Tibial nerve (tissue), 4 donors: ENCODE results near the gene RNASE8. TPM values are rescaled to one million over a fixed set of nuclear protein-coding genes. Genes with fewer than 3 reads are reported as not detected.

Experiments
- DNase-seq, 2 donors: peaks; one replicate each; pipeline ENCODE4 v3.0.0-alpha.2; 2019; ENCODE audit warnings: low spot score in 2 of 2
- H3K27ac ChIP-seq, 4 donors: fragments of 200-600 bp; sonication (generic) in 3 of 4; one replicate each; pipeline ENCODE4 v1.5.1; 2017 to 2019; ENCODE audit warnings: mild to moderate bottlenecking in 1 of 4
- H3K27me3 ChIP-seq, 2 donors: fragments of 200-600 bp; sonication (generic) in 1 of 2; one replicate each; pipeline versions ENCODE4 v1.5.1 to v1.6.0; 2017 to 2019
- H3K36me3 ChIP-seq, 3 donors: fragments of 200-600 bp; sonication (generic); one replicate each; pipeline ENCODE4 v1.5.1; 2018 to 2019
- H3K4me1 ChIP-seq, 4 donors: fragments of 200-600 bp; sonication (generic) in 3 of 4; one replicate each; pipeline ENCODE4 v1.5.1; 2017 to 2019
- H3K4me3 ChIP-seq, 4 donors: fragments of 200-600 bp; sonication (generic) in 3 of 4; one replicate each; pipeline ENCODE4 v1.5.1; 2017 to 2019; ENCODE audit warnings: mild to moderate bottlenecking in 1 of 4, moderate library complexity in 1 of 4
- H3K9me3 ChIP-seq, 4 donors: fragments of 200-600 bp; sonication (generic) in 3 of 4; one replicate each; pipeline ENCODE4 v1.5.1; 2017 to 2019
- CTCF ChIP-seq, 5 experiments: fragments of 200-600 bp in 3 of 5; fragments of 450-650 bp in 2 of 5; sonication (generic) in 3 of 5; IDR thresholded peaks; one replicate each; pipeline ENCODE4 v1.5.1; 2016 to 2019; ENCODE audit warnings: antibody characterized with exemption in 5 of 5, mild to moderate bottlenecking in 3 of 5, moderate library complexity in 2 of 5
- EP300 ChIP-seq, 2 donors: sonication (generic); formaldehyde crosslinking; IDR thresholded peaks; one replicate each; pipeline ENCODE4 v1.6.1; 2017; ENCODE audit warnings: antibody characterized with exemption in 2 of 2, mild to moderate bottlenecking in 1 of 2
- POLR2A ChIP-seq, 2 donors: fragments of 450-650 bp; IDR thresholded peaks; one replicate each; pipeline ENCODE4 v1.6.1; 2017; ENCODE audit warnings: antibody characterized with exemption in 2 of 2, mild to moderate bottlenecking in 2 of 2, moderate library complexity in 2 of 2
- WGBS, 2 donors: methylation state at CpG; one replicate each; pipeline ENCODE4 v1.1.5; 2018; 5-methylcytosine and 5-hydroxymethylcytosine counted together
- total RNA-seq, 4 donors: library from RNA; depleted of rRNA; stranded (reverse); fragments of >200 nt; gene quantifications; one replicate each; pipeline ENCODE4 v1.1.0, GENCODE V29; 2016

RNASE8 gene
- total RNA-seq, 4 donors from 2014 or later: not detected

- Histone ChIP-seq H3K36me3 (peaks cover 0 to 94% (median 7%) of the 10 kb centered on the region in 3 donors), H3K27ac (peak overlapping the region in 2 of 4 donors; percentile 61 to 97)
- 43 to 62% methylated on average over 4 of the region's 4 CpGs for WGBS, 2 donors
These were observed 31.1 kb downstream of the RNASE8 start for GRCh38 chr14:21088687-21089086.

GRCh38 chr14:21089271-21089670 lies 31.6 kb downstream of the RNASE8 start:
- peaks cover 0 to 88% (median 7%) of the 10 kb centered on the region in 3 donors for H3K36me3 ChIP-seq

More at GRCh38 chr14:21088687-21089086, 31.1 kb downstream of the RNASE8 start:
- no peak for TF ChIP-seq CTCF (IDR thresholded peaks at IDR 0.05)
- TF ChIP-seq POLR2A (IDR thresholded peaks at IDR 0.05): no peak
- TF ChIP-seq EP300 (IDR thresholded peaks at IDR 0.05): no peak
- H3K4me1 ChIP-seq: peaks cover 0 to 48% (median 10%) of the 10 kb centered on the region in 4 donors
- H3K27me3 ChIP-seq: no peaks in the 10 kb centered on the region
- H3K4me3 ChIP-seq: no peak overlapping the region
- DNase-seq: no peak
- H3K9me3 ChIP-seq: no peaks in the 10 kb centered on the region

GRCh38 chr14:21089877-21090193 lies 32.2 kb downstream of the RNASE8 start:
- no peak for DNase-seq
- Histone ChIP-seq H3K36me3 (peaks cover 0 to 82% (median 7%) of the 10 kb centered on the region in 3 donors), H3K27me3 (no peaks in the 10 kb centered on the region), H3K27ac (peak overlapping the region in 3 of 4 donors; percentile 13 to 97 (median 89)), H3K9me3 (no peaks in the 10 kb centered on the region), H3K4me1 (peaks cover 0 to 58% (median 10%) of the 10 kb centered on the region in 4 donors), H3K4me3 (no peak overlapping the region)
- TF ChIP-seq EP300 (IDR thresholded peaks at IDR 0.05): no peak
- TF ChIP-seq POLR2A (IDR thresholded peaks at IDR 0.05): no peak
- TF ChIP-seq CTCF (IDR thresholded peaks at IDR 0.05): no peak
- WGBS, 2 donors: 79 to 87% methylated on average over 3 to 5 of the region's 5 CpGs

More at GRCh38 chr14:21089271-21089670, 31.6 kb downstream of the RNASE8 start:
- H3K27ac ChIP-seq: peak overlapping the region in 1 of 4 donors; percentile 97
- H3K9me3 ChIP-seq: no peaks in the 10 kb centered on the region
- no peak for DNase-seq
- WGBS, 2 donors: 37 to 43% methylated on average over 1 of the region's 1 CpG
- no peak overlapping the region for H3K4me3 ChIP-seq
- no peak for TF ChIP-seq CTCF (IDR thresholded peaks at IDR 0.05)
- no peak for TF ChIP-seq EP300 (IDR thresholded peaks at IDR 0.05)
- TF ChIP-seq POLR2A (IDR thresholded peaks at IDR 0.05): no peak
- peaks cover 0 to 54% (median 10%) of the 10 kb centered on the region in 4 donors for H3K4me1 ChIP-seq
- no peaks in the 10 kb centered on the region for H3K27me3 ChIP-seq

GRCh38 chr14:21090194-21090939 lies 32.7 kb downstream of the RNASE8 start:
- H3K27ac ChIP-seq: peak overlapping the region in 3 of 4 donors; percentile 13 to 97 (median 89)
- H3K36me3 ChIP-seq: peaks cover 0 to 77% (median 5%) of the 10 kb centered on the region in 3 donors
- WGBS, 2 donors: 75 to 76% methylated on average over 28 to 37 of the region's 45 CpGs
- H3K4me3 ChIP-seq: no peak overlapping the region
- peaks cover 0 to 62% (median 10%) of the 10 kb centered on the region in 4 donors for H3K4me1 ChIP-seq
- no peak for DNase-seq
- H3K9me3 ChIP-seq: no peaks in the 10 kb centered on the region
- TF ChIP-seq CTCF (IDR thresholded peaks at IDR 0.05): peak; percentile 43 to 70 (median 55)
- TF ChIP-seq EP300 (IDR thresholded peaks at IDR 0.05): no peak
- TF ChIP-seq POLR2A (IDR thresholded peaks at IDR 0.05): no peak
- H3K27me3 ChIP-seq: no peaks in the 10 kb centered on the region

- Histone ChIP-seq H3K4me3 (no peak overlapping the region), H3K4me1 (peaks cover 0 to 69% (median 12%) of the 10 kb centered on the region in 4 donors), H3K9me3 (no peaks in the 10 kb centered on the region), H3K27ac (peak overlapping the region in 2 of 4 donors; percentile 89 to 97), H3K36me3 (peaks cover 0 to 70% (median 0%) of the 10 kb centered on the region in 3 donors), H3K27me3 (no peaks in the 10 kb centered on the region)
- no peak for TF ChIP-seq EP300 (IDR thresholded peaks at IDR 0.05)
- no peak for TF ChIP-seq CTCF (IDR thresholded peaks at IDR 0.05)
- no peak for TF ChIP-seq POLR2A (IDR thresholded peaks at IDR 0.05)
- no peak for DNase-seq
- WGBS, 2 donors: 78 to 81% methylated on average over 37 to 45 of the region's 45 CpGs
These were observed 33.5 kb downstream of the RNASE8 start for GRCh38 chr14:21090940-21091663.
